Stimulated activated naive CD8-positive, alpha-beta T cell treated with anti-CD3 and anti-CD28 coated beads, Interleukin-15, Interleukin-2, amounts not matched to agents 100 ng/mL and 50 ng/mL, for 24 hours (primary cell): Measurements from ENCODE around the gene PSMD2.
"Not testable (repeated sequence)": the region's sequence is repeated elsewhere in the genome, so short reads cannot be mapped to it uniquely, and the experiment has no call there.

Experiments
- H3K27ac Mint-ChIP-seq: one replicate; pipeline ENCODE4 v1.8.0; 2021; ENCODE audit warnings: mild to moderate bottlenecking, mixed read lengths
- H3K27me3 Mint-ChIP-seq: one replicate; pipeline ENCODE4 v1.8.0; 2021; ENCODE audit warnings: mixed read lengths
- H3K36me3 Mint-ChIP-seq: one replicate; pipeline ENCODE4 v1.8.0; 2021; ENCODE audit warnings: low read depth, mixed read lengths
- H3K4me1 Mint-ChIP-seq: one replicate; pipeline ENCODE4 v1.8.0; 2021; ENCODE audit warnings: low read depth, mixed read lengths
- H3K4me3 Mint-ChIP-seq: one replicate; pipeline ENCODE4 v1.8.0; 2021; ENCODE audit warnings: mild to moderate bottlenecking, mixed read lengths
- H3K9me3 Mint-ChIP-seq: one replicate; pipeline ENCODE4 v1.8.0; 2021; ENCODE audit warnings: mixed read lengths

Gene PSMD2

GRCh38 chr3:184262764-184263179 is 36.3 kb upstream of the PSMD2 start:
- Mint-ChIP-seq H3K27ac (no peak overlapping the region), H3K4me1 (peaks cover 22% of the 10 kb centered on the region), H3K9me3 (peaks cover 3% of the 10 kb centered on the region), H3K36me3 (no peaks in the 10 kb centered on the region), H3K4me3 (peak overlapping the region; percentile 81), H3K27me3 (peaks cover 54% of the 10 kb centered on the region)

- H3K4me3 Mint-ChIP-seq, H3K27ac Mint-ChIP-seq, H3K4me1 Mint-ChIP-seq, H3K36me3 Mint-ChIP-seq, H3K9me3 Mint-ChIP-seq: not testable (repeated sequence)
- H3K27me3 Mint-ChIP-seq, result peaks cover 43% of the 10 kb centered on the region
Observed at GRCh38 chr3:184267249-184267648, 31.8 kb upstream of the PSMD2 start.

GRCh38 chr3:184272269-184272668 is 26.8 kb upstream of the PSMD2 start:
- Mint-ChIP-seq H3K4me1 (peaks cover 6% of the 10 kb centered on the region), H3K27me3 (peaks cover 42% of the 10 kb centered on the region), H3K4me3 (no peak overlapping the region), H3K36me3 (no peaks in the 10 kb centered on the region), H3K9me3 (peaks cover 1% of the 10 kb centered on the region), H3K27ac (no peak overlapping the region)

- H3K4me3 Mint-ChIP-seq, result no peak overlapping the region
- H3K27ac Mint-ChIP-seq, result no peak overlapping the region
- H3K9me3 Mint-ChIP-seq, result no peaks in the 10 kb centered on the region
- peaks cover 43% of the 10 kb centered on the region for H3K27me3 Mint-ChIP-seq
- no peaks in the 10 kb centered on the region for H3K36me3 Mint-ChIP-seq
- H3K4me1 Mint-ChIP-seq, result peaks cover 6% of the 10 kb centered on the region
Observed at GRCh38 chr3:184275381-184275701, 23.7 kb upstream of the PSMD2 start.

- Mint-ChIP-seq H3K27me3 (peaks cover 43% of the 10 kb centered on the region), H3K36me3 (no peaks in the 10 kb centered on the region), H3K27ac (no peak within 1 kb of the TSS), H3K4me1 (peaks cover 6% of the 10 kb centered on the region), H3K4me3 (no peak within 1 kb of the TSS), H3K9me3 (no peaks in the 10 kb centered on the region)
Observed at GRCh38 chr3:184275961-184276910, 22.8 kb upstream of the PSMD2 start, which contains the start of gene ECE2. ECE2 (plus strand) TSS chr3:184276022; CDS start chr3:184276154, 132 bp downstream.

- Mint-ChIP-seq H3K4me1 (peaks cover 6% of the 10 kb centered on the region), H3K27me3 (peaks cover 41% of the 10 kb centered on the region), H3K27ac (no peak overlapping the region), H3K4me3 (no peak overlapping the region), H3K36me3 (no peaks in the 10 kb centered on the region), H3K9me3 (no peaks in the 10 kb centered on the region)
Observed at GRCh38 chr3:184277366-184277765, 21.7 kb upstream of the PSMD2 start.

- Mint-ChIP-seq H3K27ac (no peak overlapping the region), H3K4me1 (no peaks in the 10 kb centered on the region), H3K4me3 (no peak overlapping the region), H3K27me3 (peaks cover 21% of the 10 kb centered on the region), H3K36me3 (no peaks in the 10 kb centered on the region), H3K9me3 (no peaks in the 10 kb centered on the region)
Observed at GRCh38 chr3:184282941-184283340, 16.1 kb upstream of the PSMD2 start.

GRCh38 chr3:184283681-184284080 is 15.4 kb upstream of the PSMD2 start:
- Mint-ChIP-seq H3K4me3 (no peak overlapping the region), H3K27ac (no peak overlapping the region), H3K4me1 (no peaks in the 10 kb centered on the region)

GRCh38 chr3:184284696-184285095 is 14.3 kb upstream of the PSMD2 start:
- H3K36me3 Mint-ChIP-seq, result no peaks in the 10 kb centered on the region
- H3K9me3 Mint-ChIP-seq, result no peaks in the 10 kb centered on the region
- no peak overlapping the region for H3K27ac Mint-ChIP-seq
- H3K4me3 Mint-ChIP-seq, result no peak overlapping the region
- H3K4me1 Mint-ChIP-seq, result no peaks in the 10 kb centered on the region
- H3K27me3 Mint-ChIP-seq, result peaks cover 16% of the 10 kb centered on the region

More at GRCh38 chr3:184283681-184284080, 15.4 kb upstream of the PSMD2 start:
- Mint-ChIP-seq H3K27me3 (peaks cover 18% of the 10 kb centered on the region), H3K9me3 (no peaks in the 10 kb centered on the region), H3K36me3 (no peaks in the 10 kb centered on the region)

GRCh38 chr3:184289426-184289938 is 9.6 kb upstream of the PSMD2 start:
- H3K4me3 Mint-ChIP-seq, result no peak overlapping the region
- H3K27ac Mint-ChIP-seq, result no peak overlapping the region
- no peaks in the 10 kb centered on the region for H3K36me3 Mint-ChIP-seq

GRCh38 chr3:184290331-184290730 is 8.7 kb upstream of the PSMD2 start:
- H3K27me3 Mint-ChIP-seq, result peaks cover 13% of the 10 kb centered on the region
- H3K27ac Mint-ChIP-seq, result no peak overlapping the region

More at GRCh38 chr3:184289426-184289938, 9.6 kb upstream of the PSMD2 start:
- H3K9me3 Mint-ChIP-seq, result no peaks in the 10 kb centered on the region
- no peaks in the 10 kb centered on the region for H3K4me1 Mint-ChIP-seq
- peaks cover 13% of the 10 kb centered on the region for H3K27me3 Mint-ChIP-seq

GRCh38 chr3:184291044-184291737 is 7.8 kb upstream of the PSMD2 start:
- Mint-ChIP-seq H3K9me3 (no peaks in the 10 kb centered on the region), H3K36me3 (no peaks in the 10 kb centered on the region), H3K27me3 (peaks cover 9% of the 10 kb centered on the region), H3K4me3 (no peak overlapping the region), H3K4me1 (no peaks in the 10 kb centered on the region), H3K27ac (no peak overlapping the region)

More at GRCh38 chr3:184290331-184290730, 8.7 kb upstream of the PSMD2 start:
- no peak overlapping the region for H3K4me3 Mint-ChIP-seq
- H3K9me3 Mint-ChIP-seq, result no peaks in the 10 kb centered on the region
- H3K4me1 Mint-ChIP-seq, result no peaks in the 10 kb centered on the region
- H3K36me3 Mint-ChIP-seq, result no peaks in the 10 kb centered on the region

- H3K4me3 Mint-ChIP-seq, result no peak overlapping the region
- no peak overlapping the region for H3K27ac Mint-ChIP-seq
- H3K9me3 Mint-ChIP-seq, result no peaks in the 10 kb centered on the region
- H3K4me1 Mint-ChIP-seq, result no peaks in the 10 kb centered on the region
- H3K36me3 Mint-ChIP-seq, result no peaks in the 10 kb centered on the region
- H3K27me3 Mint-ChIP-seq, result peaks cover 4% of the 10 kb centered on the region
Observed at GRCh38 chr3:184291738-184292445, 7.1 kb upstream of the PSMD2 start.

- H3K9me3 Mint-ChIP-seq, result no peaks in the 10 kb centered on the region
- H3K4me3 Mint-ChIP-seq, result no peak overlapping the region
- no peak overlapping the region for H3K27ac Mint-ChIP-seq
- no peaks in the 10 kb centered on the region for H3K27me3 Mint-ChIP-seq
- peaks cover 13% of the 10 kb centered on the region for H3K36me3 Mint-ChIP-seq
- H3K4me1 Mint-ChIP-seq, result peaks cover 17% of the 10 kb centered on the region
Observed at GRCh38 chr3:184295771-184296170, 3.3 kb upstream of the PSMD2 start.
